K562 (cell line): ENCODE measurements around the gene LCNL1. TPM values are rescaled to one million over a fixed set of nuclear protein-coding genes. Genes with fewer than 3 reads are reported as not detected.

ENCODE experiments used
- CHD2 ChIP-seq: IDR thresholded peaks from 2 replicates; pipeline ENCODE4 v1.6.1; 2011; ENCODE audit warnings: low read depth, low read length
- ELF2 ChIP-seq: fragments of 250-450 bp; sonication (Bioruptor Pico); IDR thresholded peaks from 2 replicates; pipeline ENCODE4 v1.5.0; 2021; ENCODE audit warnings: mild to moderate bottlenecking
- FOXJ2 ChIP-seq: fragments of 200-800 bp; sonication (Bioruptor generic); IDR thresholded peaks from 2 replicates; pipeline ENCODE4 v1.6.1; 2016; ENCODE audit warnings: missing genetic modification characterization, missing compliant biosample characterization
- KDM1A ChIP-seq, 2 experiments: fragments of 450-650 bp; IDR thresholded peaks; 2 replicates each; pipeline ENCODE4 v1.6.1; 2016; ENCODE audit warnings: mild to moderate bottlenecking in 2 of 2
- MCM2 ChIP-seq: fragments of 450-650 bp; IDR thresholded peaks from 2 replicates; pipeline ENCODE4 v1.6.1; 2017; ENCODE audit warnings: low read depth, mild to moderate bottlenecking
- POLR2G ChIP-seq: fragments of 200-400 bp; formaldehyde crosslinking; IDR thresholded peaks from 2 replicates; pipeline ENCODE4 v1.6.1; 2017; ENCODE audit warnings: low read depth, mild to moderate bottlenecking, antibody characterized with exemption, low read length, moderate library complexity
- PTBP1 ChIP-seq: fragments of 200-400 bp; formaldehyde crosslinking; IDR thresholded peaks from 2 replicates; pipeline ENCODE4 v1.6.1; 2017; ENCODE audit warnings: low read depth, low read length
- RBM39 ChIP-seq: fragments of 200-400 bp; formaldehyde crosslinking; optimal IDR thresholded peaks from 2 replicates; pipeline ENCODE3; 2018; ENCODE audit warnings: low read depth, low read length
- TAF7 ChIP-seq: fragments of 450-650 bp; IDR thresholded peaks from 2 replicates; pipeline ENCODE4 v1.6.1; 2016; ENCODE audit warnings: missing genetic modification characterization, missing compliant biosample characterization
- ZNF224 ChIP-seq: sonication (generic); formaldehyde crosslinking; IDR thresholded peaks from 2 replicates; pipeline ENCODE4 v1.8.0; 2022; ENCODE audit warnings: mild to moderate bottlenecking, missing genetic modification reagents
- polyA plus RNA-seq, 8 experiments: library from polyadenylated mRNA; depleted of rRNA in 4 of 8; stranded (reverse) in 5 of 8; unstranded in 3 of 8; fragments of >200 nt; fragmentation: Nextera tagmentation in 2 of 8; fragmentation: Illumina TruSeq in 1 of 8; extraction: Ambion mirVana in 2 of 8; extraction: Trizol in 1 of 8; gene quantifications; 2 replicates each; pipeline versions ENCODE4 v1.2.1 to v1.2.3, GENCODE V29; 2011 to 2014; ENCODE audit warnings: inconsistent platforms in 1 of 8, missing spikeins in 1 of 8
- total RNA-seq, 7 experiments: library from RNA; depleted of rRNA in 6 of 7; stranded (reverse); fragments of >200 nt in 6 of 7; fragmentation: Illumina TruSeq in 2 of 7; extraction: Trizol in 2 of 7; gene quantifications; 2 replicates each; pipeline versions ENCODE4 v1.2.1 to v1.2.3, GENCODE V29; 2011 to 2021; ENCODE audit warnings: low replicate concordance in 1 of 7
- TF ChIP-seq, protein P1 (sequence below): fragments of 150-350 bp; conservative IDR thresholded peaks from 2 replicates; pipeline ENCODE4 v1.6.1; 2014; ENCODE audit warnings: low read length
- TF ChIP-seq, protein P2 (sequence below): sonication (generic); formaldehyde crosslinking; IDR thresholded peaks from 2 replicates; pipeline ENCODE4 v1.8.0; 2023; ENCODE audit warnings: missing genetic modification reagents, mild to moderate bottlenecking, borderline replicate concordance
- TF ChIP-seq, protein P3 (sequence below): fragments of 450-650 bp; formaldehyde crosslinking; IDR thresholded peaks from 2 replicates; pipeline ENCODE4 v1.4.0; 2020; ENCODE audit warnings: mild to moderate bottlenecking, moderate library complexity
- TF ChIP-seq, protein P4 (sequence below), 2 experiments: IDR thresholded peaks; 2 replicates each; pipeline ENCODE4 v1.6.1; 2012; ENCODE audit warnings: improper control_type of control experiment in 2 of 2, low read depth in 2 of 2, low read length in 2 of 2, borderline replicate concordance in 1 of 2

LCNL1 gene
- total and polyA plus RNA-seq, 9 of the 15 experiments (the other 6 are each of a cell fraction or from before 2014, with no cell fraction given): 0.04 to 0.16 (median 0.04) TPM; not detected in 4

DNA sequence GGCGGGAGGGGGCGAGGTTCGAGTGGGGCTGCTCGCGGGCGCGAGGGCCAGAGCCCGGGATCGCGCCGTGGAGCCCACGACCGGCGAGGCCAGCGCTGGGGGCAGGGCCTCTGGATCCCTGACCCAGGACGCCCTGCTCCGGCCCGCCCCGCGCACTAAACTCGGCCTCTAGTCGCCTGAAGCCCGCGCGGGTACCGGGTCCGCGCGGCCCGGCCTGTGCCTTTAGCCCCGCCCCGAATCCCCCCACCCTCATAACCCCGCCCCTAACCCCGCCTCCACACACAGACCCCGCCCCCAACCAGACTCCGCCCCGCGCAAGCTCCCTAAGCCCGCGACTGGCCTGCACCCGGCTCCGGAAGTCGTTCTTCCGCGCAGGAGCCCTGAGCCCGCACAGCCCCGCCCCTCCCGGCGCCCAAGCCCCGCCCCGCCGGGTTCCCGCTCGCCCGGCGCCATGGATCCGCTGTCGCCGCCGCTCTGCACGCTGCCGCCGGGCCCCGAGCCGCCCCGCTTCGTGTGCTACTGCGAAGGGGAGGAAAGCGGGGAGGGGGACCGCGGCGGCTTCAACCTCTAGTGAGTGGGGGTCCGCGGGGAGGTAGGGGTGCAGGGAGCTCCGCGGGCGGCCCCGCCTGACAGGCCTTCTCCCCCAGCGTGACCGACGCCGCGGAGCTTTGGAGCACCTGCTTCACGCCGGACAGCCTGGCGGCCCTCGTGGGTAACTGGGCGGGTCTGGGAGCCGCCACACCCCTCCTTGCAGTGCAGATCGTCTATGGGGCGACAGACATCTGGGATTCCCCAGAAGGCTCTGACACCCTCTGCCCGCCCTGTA lies 9.4 kb downstream of the LCNL1 start, which contains the start of gene PAXX (continued):
- TF ChIP-seq, protein P1, sequence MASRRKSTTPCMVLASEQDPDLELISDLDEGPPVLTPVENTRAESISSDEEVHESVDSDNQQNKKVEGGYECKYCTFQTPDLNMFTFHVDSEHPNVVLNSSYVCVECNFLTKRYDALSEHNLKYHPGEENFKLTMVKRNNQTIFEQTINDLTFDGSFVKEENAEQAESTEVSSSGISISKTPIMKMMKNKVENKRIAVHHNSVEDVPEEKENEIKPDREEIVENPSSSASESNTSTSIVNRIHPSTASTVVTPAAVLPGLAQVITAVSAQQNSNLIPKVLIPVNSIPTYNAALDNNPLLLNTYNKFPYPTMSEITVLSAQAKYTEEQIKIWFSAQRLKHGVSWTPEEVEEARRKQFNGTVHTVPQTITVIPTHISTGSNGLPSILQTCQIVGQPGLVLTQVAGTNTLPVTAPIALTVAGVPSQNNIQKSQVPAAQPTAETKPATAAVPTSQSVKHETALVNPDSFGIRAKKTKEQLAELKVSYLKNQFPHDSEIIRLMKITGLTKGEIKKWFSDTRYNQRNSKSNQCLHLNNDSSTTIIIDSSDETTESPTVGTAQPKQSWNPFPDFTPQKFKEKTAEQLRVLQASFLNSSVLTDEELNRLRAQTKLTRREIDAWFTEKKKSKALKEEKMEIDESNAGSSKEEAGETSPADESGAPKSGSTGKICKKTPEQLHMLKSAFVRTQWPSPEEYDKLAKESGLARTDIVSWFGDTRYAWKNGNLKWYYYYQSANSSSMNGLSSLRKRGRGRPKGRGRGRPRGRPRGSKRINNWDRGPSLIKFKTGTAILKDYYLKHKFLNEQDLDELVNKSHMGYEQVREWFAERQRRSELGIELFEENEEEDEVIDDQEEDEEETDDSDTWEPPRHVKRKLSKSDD: no peak
- TF ChIP-seq TAF7 (tag) (no peak), KDM1A (IDR thresholded peaks at IDR 0.05) (no peak), RBM39 (no peak), ELF2 (no peak), FOXJ2 (no peak), PTBP1 (no peak), ZNF224 (no peak; the same call in 1 of the 2 replicates), CHD2 (no peak), MCM2 (no peak), POLR2G (peak; percentile 87)
- TF ChIP-seq, protein P2, sequence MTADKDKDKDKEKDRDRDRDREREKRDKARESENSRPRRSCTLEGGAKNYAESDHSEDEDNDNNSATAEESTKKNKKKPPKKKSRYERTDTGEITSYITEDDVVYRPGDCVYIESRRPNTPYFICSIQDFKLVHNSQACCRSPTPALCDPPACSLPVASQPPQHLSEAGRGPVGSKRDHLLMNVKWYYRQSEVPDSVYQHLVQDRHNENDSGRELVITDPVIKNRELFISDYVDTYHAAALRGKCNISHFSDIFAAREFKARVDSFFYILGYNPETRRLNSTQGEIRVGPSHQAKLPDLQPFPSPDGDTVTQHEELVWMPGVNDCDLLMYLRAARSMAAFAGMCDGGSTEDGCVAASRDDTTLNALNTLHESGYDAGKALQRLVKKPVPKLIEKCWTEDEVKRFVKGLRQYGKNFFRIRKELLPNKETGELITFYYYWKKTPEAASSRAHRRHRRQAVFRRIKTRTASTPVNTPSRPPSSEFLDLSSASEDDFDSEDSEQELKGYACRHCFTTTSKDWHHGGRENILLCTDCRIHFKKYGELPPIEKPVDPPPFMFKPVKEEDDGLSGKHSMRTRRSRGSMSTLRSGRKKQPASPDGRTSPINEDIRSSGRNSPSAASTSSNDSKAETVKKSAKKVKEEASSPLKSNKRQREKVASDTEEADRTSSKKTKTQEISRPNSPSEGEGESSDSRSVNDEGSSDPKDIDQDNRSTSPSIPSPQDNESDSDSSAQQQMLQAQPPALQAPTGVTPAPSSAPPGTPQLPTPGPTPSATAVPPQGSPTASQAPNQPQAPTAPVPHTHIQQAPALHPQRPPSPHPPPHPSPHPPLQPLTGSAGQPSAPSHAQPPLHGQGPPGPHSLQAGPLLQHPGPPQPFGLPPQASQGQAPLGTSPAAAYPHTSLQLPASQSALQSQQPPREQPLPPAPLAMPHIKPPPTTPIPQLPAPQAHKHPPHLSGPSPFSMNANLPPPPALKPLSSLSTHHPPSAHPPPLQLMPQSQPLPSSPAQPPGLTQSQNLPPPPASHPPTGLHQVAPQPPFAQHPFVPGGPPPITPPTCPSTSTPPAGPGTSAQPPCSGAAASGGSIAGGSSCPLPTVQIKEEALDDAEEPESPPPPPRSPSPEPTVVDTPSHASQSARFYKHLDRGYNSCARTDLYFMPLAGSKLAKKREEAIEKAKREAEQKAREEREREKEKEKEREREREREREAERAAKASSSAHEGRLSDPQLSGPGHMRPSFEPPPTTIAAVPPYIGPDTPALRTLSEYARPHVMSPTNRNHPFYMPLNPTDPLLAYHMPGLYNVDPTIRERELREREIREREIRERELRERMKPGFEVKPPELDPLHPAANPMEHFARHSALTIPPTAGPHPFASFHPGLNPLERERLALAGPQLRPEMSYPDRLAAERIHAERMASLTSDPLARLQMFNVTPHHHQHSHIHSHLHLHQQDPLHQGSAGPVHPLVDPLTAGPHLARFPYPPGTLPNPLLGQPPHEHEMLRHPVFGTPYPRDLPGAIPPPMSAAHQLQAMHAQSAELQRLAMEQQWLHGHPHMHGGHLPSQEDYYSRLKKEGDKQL (CRISPR knock-in tag): no peak
- TF ChIP-seq, protein P3, sequence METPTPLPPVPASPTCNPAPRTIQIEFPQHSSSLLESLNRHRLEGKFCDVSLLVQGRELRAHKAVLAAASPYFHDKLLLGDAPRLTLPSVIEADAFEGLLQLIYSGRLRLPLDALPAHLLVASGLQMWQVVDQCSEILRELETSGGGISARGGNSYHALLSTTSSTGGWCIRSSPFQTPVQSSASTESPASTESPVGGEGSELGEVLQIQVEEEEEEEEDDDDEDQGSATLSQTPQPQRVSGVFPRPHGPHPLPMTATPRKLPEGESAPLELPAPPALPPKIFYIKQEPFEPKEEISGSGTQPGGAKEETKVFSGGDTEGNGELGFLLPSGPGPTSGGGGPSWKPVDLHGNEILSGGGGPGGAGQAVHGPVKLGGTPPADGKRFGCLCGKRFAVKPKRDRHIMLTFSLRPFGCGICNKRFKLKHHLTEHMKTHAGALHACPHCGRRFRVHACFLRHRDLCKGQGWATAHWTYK (CRISPR knock-in tag): peak; percentile 34; the same call in 1 of the 2 replicates
- TF ChIP-seq, protein P4, sequence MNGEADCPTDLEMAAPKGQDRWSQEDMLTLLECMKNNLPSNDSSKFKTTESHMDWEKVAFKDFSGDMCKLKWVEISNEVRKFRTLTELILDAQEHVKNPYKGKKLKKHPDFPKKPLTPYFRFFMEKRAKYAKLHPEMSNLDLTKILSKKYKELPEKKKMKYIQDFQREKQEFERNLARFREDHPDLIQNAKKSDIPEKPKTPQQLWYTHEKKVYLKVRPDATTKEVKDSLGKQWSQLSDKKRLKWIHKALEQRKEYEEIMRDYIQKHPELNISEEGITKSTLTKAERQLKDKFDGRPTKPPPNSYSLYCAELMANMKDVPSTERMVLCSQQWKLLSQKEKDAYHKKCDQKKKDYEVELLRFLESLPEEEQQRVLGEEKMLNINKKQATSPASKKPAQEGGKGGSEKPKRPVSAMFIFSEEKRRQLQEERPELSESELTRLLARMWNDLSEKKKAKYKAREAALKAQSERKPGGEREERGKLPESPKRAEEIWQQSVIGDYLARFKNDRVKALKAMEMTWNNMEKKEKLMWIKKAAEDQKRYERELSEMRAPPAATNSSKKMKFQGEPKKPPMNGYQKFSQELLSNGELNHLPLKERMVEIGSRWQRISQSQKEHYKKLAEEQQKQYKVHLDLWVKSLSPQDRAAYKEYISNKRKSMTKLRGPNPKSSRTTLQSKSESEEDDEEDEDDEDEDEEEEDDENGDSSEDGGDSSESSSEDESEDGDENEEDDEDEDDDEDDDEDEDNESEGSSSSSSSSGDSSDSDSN (IDR thresholded peaks at IDR 0.05; ENCODE audit: borderline replicate concordance in 1 of 2, low read depth in 2 of 2, low read length in 2 of 2): 0 out of 4 replicates have a peak, but pooled peaks of 1 of the 2 experiments have one; percentile 23
